ENCODE measurements around the gene GLB1L. TPM values are rescaled to one million over a fixed set of nuclear protein-coding genes. Genes with fewer than 3 reads are reported as not detected.
A peak's percentile ranks its signal among the peaks of the same experiment; 100 is the strongest.

Gene GLB1L
- total and polyA plus RNA-seq, 3 donors from 2014 or later = 70.9 to 224 (median 109) TPM

DNA sequence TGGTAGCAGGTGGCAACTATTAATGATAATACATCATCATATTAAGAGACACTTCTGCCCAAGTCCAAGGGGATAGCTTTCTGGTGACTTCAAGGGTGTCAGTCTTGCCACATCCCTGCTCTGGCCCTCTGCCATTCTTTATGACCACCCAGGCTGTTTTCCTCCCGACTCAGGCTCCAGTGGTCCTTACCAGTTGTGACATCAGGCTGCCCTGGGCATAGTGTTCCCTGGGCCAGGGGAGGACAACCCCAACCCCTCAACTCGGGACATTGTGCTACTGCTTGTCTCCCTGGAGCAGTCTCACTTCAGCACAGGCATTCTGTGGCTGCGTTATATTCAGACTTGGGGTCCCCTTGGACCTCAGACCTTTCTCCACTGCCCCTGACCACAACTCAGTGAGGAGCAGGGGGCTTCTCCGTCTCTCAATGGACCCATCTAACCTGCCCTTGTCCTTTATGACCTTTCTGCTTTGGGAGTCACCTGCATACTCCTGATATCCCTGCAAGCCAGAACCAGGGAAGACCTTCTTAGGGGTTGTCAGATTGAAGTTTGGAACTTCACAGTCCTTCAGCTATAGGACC, 46.8 kb upstream of the GLB1L start:
- no peak for TF ChIP-seq POLR2A (IDR thresholded peaks at IDR 0.05)
- TF ChIP-seq, protein P1, sequence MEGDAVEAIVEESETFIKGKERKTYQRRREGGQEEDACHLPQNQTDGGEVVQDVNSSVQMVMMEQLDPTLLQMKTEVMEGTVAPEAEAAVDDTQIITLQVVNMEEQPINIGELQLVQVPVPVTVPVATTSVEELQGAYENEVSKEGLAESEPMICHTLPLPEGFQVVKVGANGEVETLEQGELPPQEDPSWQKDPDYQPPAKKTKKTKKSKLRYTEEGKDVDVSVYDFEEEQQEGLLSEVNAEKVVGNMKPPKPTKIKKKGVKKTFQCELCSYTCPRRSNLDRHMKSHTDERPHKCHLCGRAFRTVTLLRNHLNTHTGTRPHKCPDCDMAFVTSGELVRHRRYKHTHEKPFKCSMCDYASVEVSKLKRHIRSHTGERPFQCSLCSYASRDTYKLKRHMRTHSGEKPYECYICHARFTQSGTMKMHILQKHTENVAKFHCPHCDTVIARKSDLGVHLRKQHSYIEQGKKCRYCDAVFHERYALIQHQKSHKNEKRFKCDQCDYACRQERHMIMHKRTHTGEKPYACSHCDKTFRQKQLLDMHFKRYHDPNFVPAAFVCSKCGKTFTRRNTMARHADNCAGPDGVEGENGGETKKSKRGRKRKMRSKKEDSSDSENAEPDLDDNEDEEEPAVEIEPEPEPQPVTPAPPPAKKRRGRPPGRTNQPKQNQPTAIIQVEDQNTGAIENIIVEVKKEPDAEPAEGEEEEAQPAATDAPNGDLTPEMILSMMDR (IDR thresholded peaks at IDR 0.05) = no peak
- Histone ChIP-seq H3K4me3 (no peak overlapping the region), H3K9me3 (no peaks in the 10 kb centered on the region), H3K36me3 (ENCODE audit: low read depth, missing control alignments) (no peaks in the 10 kb centered on the region), H3K27me3 (no peaks in the 10 kb centered on the region), H3K27ac (no peak overlapping the region), H3K4me1 (peaks cover 13% of the 10 kb centered on the region)
- 73 to 86% methylated on average over 4 of the region's 4 CpGs for WGBS, 2 donors
- intact Hi-C loops (cut with DNase I; ENCODE audit: low total_unique reads) = loop anchor here (5.0 kb wide), 1 partner anchor 130 kb away; the partner anchor contains the start of gene NHEJ1
- DNase-seq = no peak

DNA sequence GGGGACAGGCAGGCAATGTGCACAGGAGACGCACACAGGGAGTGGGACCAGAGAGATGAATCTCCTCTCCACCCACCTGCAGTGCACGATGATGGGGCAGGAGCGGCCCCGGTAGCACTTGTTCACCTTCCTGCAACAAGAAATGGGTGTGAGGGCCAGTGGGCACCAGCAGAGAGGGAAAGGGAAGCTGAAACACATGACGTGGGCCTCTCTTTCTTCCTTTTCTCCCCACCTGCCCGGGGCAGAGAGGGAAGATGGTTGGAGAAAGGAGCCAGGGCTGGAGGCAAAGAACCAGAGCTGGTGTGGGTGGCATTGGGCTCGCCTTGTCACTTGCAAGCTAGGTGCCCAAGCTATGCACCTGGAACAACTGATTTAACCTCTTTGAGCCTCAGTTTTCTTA, 46.1 kb upstream of the GLB1L start:
- WGBS, 2 donors = 90 to 92% methylated on average over 7 of the region's 7 CpGs
- no peak for DNase-seq
- peaks cover 15% of the 10 kb centered on the region for H3K4me1 ChIP-seq

DNA sequence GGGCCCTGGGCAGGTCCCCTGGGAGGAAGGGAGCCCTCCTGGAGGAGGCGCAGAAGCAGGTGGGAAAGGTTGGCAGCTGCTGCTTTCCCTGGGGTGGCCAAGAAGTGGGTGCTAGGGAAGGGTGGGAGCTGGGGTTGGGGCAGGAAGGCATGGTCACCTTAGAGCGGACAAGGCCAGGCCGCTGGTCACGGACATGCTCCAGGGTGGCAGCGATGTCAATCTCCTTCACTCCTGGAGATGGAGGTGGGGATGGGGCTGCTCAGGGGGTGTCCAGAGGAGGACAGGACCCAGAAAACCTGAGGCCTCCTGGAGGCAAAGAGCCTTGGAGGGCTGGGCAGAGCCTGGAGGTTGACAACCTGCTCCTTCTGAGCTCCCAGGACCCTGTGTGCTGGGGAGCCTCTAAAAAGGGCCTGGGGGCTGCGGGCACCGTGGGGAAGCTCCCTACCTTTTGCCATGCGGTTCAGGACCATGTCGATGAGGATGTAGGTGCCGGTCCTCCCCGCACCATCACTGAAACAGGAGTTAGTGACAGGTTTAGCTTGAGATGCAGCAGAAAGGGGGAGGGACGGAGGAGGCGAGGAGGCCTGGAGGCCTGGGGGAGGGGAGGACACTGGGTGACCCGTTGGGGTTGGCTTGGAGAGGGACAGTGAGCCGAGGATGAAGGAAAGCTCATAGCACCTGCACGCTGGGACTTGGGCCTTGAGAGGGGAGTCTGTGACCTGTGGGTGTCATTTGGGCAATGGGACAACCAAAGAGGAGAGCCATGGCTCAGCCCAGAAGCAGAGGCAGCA, 45.3 kb upstream of the GLB1L start:
- Histone ChIP-seq H3K27ac (peak overlapping the region; percentile 80 to 88), H3K36me3 (ENCODE audit: low read depth, missing control alignments) (no peaks in the 10 kb centered on the region), H3K4me3 (no peak overlapping the region), H3K9me3 (no peaks in the 10 kb centered on the region), H3K4me1 (peaks cover 18% of the 10 kb centered on the region), H3K27me3 (no peaks in the 10 kb centered on the region)
- intact Hi-C loops (cut with DNase I; ENCODE audit: low total_unique reads) = loop anchor here (5.0 kb wide), 1 partner anchor 128 kb away; the partner anchor contains the start of gene NHEJ1
- WGBS, 2 donors = 89% methylated on average over 15 to 16 of the region's 16 CpGs
- TF ChIP-seq POLR2A (IDR thresholded peaks at IDR 0.05) = no peak
- DNase-seq = no peak

More for the DNA sequence above, 46.1 kb upstream of the GLB1L start:
- no peak overlapping the region for H3K27ac ChIP-seq
- H3K9me3 ChIP-seq = no peaks in the 10 kb centered on the region
- H3K36me3 ChIP-seq (ENCODE audit: low read depth, missing control alignments) = no peaks in the 10 kb centered on the region
- H3K4me3 ChIP-seq = no peak overlapping the region
- TF ChIP-seq, protein P1 (IDR thresholded peaks at IDR 0.05) = no peak
- TF ChIP-seq POLR2A (IDR thresholded peaks at IDR 0.05) = no peak
- no peaks in the 10 kb centered on the region for H3K27me3 ChIP-seq
- intact Hi-C loops (cut with DNase I; ENCODE audit: low total_unique reads) = loop anchor here (5.0 kb wide), 1 partner anchor 129 kb away; the partner anchor contains the start of gene NHEJ1

DNA sequence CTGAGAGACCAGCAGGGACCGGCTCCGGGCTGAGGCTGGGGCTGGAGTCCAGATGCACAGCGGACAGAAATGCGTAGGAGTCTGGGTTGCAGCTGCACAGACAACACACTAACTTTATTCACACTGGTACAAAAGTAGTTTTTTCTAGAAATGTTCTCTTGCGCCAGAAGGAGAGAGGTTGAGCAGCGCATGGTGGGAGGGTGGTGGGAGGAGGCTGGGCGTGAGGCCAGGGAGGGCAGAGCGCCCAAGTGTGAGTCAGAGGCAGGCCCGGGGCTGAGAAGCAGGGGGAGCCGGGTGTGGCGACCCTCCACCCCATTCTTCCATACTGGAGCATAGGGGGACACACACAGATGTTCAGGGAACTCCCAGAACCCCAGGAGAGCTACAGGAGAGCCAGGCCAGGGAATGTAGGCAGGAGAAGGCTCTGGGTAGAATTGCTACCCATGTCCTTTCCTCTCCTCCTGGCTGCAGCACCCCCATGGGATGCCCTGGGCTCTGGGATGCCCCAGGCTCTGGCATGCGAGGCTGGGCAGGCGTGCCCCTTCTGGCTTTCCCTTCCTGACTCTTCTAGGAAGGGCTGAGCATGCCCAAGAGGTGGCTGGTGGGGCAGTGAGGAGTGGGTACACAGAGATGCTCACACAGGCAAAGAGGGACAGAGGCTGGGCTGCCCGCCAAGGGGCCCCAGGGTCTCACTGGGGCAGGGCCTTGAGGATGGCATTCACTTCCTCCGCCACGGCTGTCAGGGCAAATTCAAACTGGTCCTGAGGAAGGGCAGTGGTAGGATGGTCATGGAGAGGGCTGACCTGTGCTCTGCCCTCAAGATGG, 44.5 kb upstream of the GLB1L start:
- Histone ChIP-seq H3K27ac (peak overlapping the region; percentile 80 to 88), H3K36me3 (ENCODE audit: low read depth, missing control alignments) (no peaks in the 10 kb centered on the region), H3K27me3 (no peaks in the 10 kb centered on the region), H3K4me3 (no peak overlapping the region), H3K4me1 (peaks cover 22% of the 10 kb centered on the region), H3K9me3 (no peaks in the 10 kb centered on the region)
- intact Hi-C loops (cut with DNase I; ENCODE audit: low total_unique reads) = loop anchor here (5.0 kb wide), 1 partner anchor 127 kb away; the partner anchor contains the start of gene NHEJ1
- no peak for TF ChIP-seq POLR2A (IDR thresholded peaks at IDR 0.05)
- TF ChIP-seq, protein P1 (IDR thresholded peaks at IDR 0.05) = no peak
- 40 to 55% methylated on average over 12 to 16 of the region's 16 CpGs for WGBS, 2 donors
- peak; percentile 87 for DNase-seq

DNA sequence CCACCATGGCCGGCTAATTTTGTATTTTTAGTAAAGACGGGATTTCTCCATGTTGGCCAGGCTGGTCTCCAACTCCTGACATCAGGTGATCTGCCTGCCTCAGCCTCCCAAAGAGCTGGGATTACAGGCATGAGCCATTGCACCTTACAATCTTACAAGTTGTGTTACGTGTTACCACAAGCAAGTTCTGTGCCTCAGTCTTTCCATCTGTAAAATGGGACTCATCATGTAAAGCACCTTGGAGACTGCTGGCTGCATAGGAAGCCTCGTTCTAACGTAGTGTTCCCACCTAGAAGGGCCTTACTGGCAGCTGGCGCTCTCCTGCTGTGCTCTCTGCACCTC, 43.9 kb upstream of the GLB1L start:
- no peaks in the 10 kb centered on the region for H3K27me3 ChIP-seq
- intact Hi-C loops (cut with DNase I; ENCODE audit: low total_unique reads) = no loop called here
- TF ChIP-seq, protein P1 (IDR thresholded peaks at IDR 0.05) = no peak
- TF ChIP-seq POLR2A (IDR thresholded peaks at IDR 0.05) = no peak
- 45 to 58% methylated on average over 5 to 6 of the region's 6 CpGs for WGBS, 2 donors
- no peaks in the 10 kb centered on the region for H3K9me3 ChIP-seq
- H3K4me1 ChIP-seq = peaks cover 22% of the 10 kb centered on the region
- H3K4me3 ChIP-seq = no peak overlapping the region
- H3K36me3 ChIP-seq (ENCODE audit: low read depth, missing control alignments) = no peaks in the 10 kb centered on the region
- peak overlapping the region; percentile 80 to 88 for H3K27ac ChIP-seq
- no peak for DNase-seq

Measured in testis (tissue), 3 donors.